WTC11 (cell line): ENCODE data around the gene SLC44A3. TPM values are rescaled to one million over a fixed set of nuclear protein-coding genes. Genes with fewer than 3 reads are reported as not detected.

Source experiments
- ARID4B ChIP-seq: sonication (generic); formaldehyde crosslinking; IDR thresholded peaks from 2 replicates; pipeline ENCODE4 v1.8.0; 2023; ENCODE audit warnings: missing genetic modification reagents, mild to moderate bottlenecking, borderline replicate concordance
- E2F5 ChIP-seq: sonication (generic); formaldehyde crosslinking; IDR thresholded peaks from 2 replicates; pipeline ENCODE4 v1.8.1; 2022; ENCODE audit warnings: mild to moderate bottlenecking, moderate library complexity, missing genetic modification reagents
- ERG ChIP-seq: fragments of 250-450 bp; sonication (Bioruptor Pico); IDR thresholded peaks from 2 replicates; pipeline ENCODE4 v1.8.0; 2021; ENCODE audit warnings: mild to moderate bottlenecking
- FOXJ3 ChIP-seq: sonication (generic); formaldehyde crosslinking; IDR thresholded peaks from 2 replicates; pipeline ENCODE4 v1.9.0; 2021; ENCODE audit warnings: missing genetic modification reagents, mild to moderate bottlenecking, borderline replicate concordance
- FOXP4 ChIP-seq: sonication (generic); formaldehyde crosslinking; IDR thresholded peaks from 2 replicates; pipeline ENCODE4 v1.8.0; 2022; ENCODE audit warnings: mild to moderate bottlenecking, missing genetic modification reagents
- MXD4 ChIP-seq: fragments of 250-450 bp; sonication (Bioruptor Pico); IDR thresholded peaks from 2 replicates; pipeline ENCODE4 v1.8.0; 2021; ENCODE audit warnings: mild to moderate bottlenecking, moderate library complexity, borderline replicate concordance
- NFATC4 ChIP-seq: fragments of 250-450 bp; sonication (Bioruptor Pico); IDR thresholded peaks from 2 replicates; pipeline ENCODE4 v1.9.0; 2021; ENCODE audit warnings: mild to moderate bottlenecking
- NR3C1 ChIP-seq: sonication (generic); formaldehyde crosslinking; conservative IDR thresholded peaks from 2 replicates; pipeline ENCODE4 v1.8.1; 2023; ENCODE audit warnings: low read depth, mild to moderate bottlenecking, missing genetic modification reagents
- OVOL2 ChIP-seq: fragments of 250-450 bp; sonication (Bioruptor Pico); IDR thresholded peaks from 2 replicates; pipeline ENCODE4 v1.9.0; 2021; ENCODE audit warnings: mild to moderate bottlenecking, borderline replicate concordance
- RORB ChIP-seq: fragments of 250-450 bp; sonication (Bioruptor Pico); IDR thresholded peaks from 2 replicates; pipeline ENCODE4 v1.9.0; 2021; ENCODE audit warnings: mild to moderate bottlenecking
- SP1 ChIP-seq: sonication (generic); formaldehyde crosslinking; conservative IDR thresholded peaks from 2 replicates; pipeline ENCODE4 v1.8.1; 2022; ENCODE audit warnings: missing genetic modification reagents
- USF1 ChIP-seq: sonication (generic); formaldehyde crosslinking; IDR thresholded peaks from 2 replicates; pipeline ENCODE4 v1.8.0; 2022; ENCODE audit warnings: mild to moderate bottlenecking, missing genetic modification reagents
- ZNF121 ChIP-seq: sonication (generic); formaldehyde crosslinking; IDR thresholded peaks from 2 replicates; pipeline ENCODE4 v1.8.0; 2023; ENCODE audit warnings: missing genetic modification reagents
- ZNF425 ChIP-seq: fragments of 250-450 bp; sonication (Bioruptor Pico); conservative IDR thresholded peaks from 2 replicates; pipeline ENCODE4 v1.9.0; 2021; ENCODE audit warnings: mild to moderate bottlenecking
- ZNF532 ChIP-seq: fragments of 250-450 bp; sonication (Bioruptor Pico); IDR thresholded peaks from 2 replicates; pipeline ENCODE4 v1.9.0; 2021; ENCODE audit warnings: mild to moderate bottlenecking, borderline replicate concordance
- total RNA-seq: library from RNA; stranded (reverse); gene quantifications from 3 replicates; pipeline ENCODE4 v1.2.3, GENCODE V29; 2021

Gene SLC44A3
- total RNA-seq, 1 experiment from 2014 or later = 4.7 TPM

GRCh38 chr1:94909486-94909885 is 89.3 kb downstream of the SLC44A3 start (continued):
- no peak for TF ChIP-seq ARID4B
- no peak for TF ChIP-seq ZNF532 (CRISPR knock-in tag)
- no peak for TF ChIP-seq RORB (CRISPR knock-in tag)
- no peak for TF ChIP-seq ERG
- TF ChIP-seq E2F5 = no peak
- TF ChIP-seq SP1 (CRISPR knock-in tag) = no peak
- no peak for TF ChIP-seq FOXJ3 (CRISPR knock-in tag)
- no peak for TF ChIP-seq ZNF425 (CRISPR knock-in tag)
- no peak for TF ChIP-seq ZNF121 (CRISPR knock-in tag)
- TF ChIP-seq NFATC4 = no peak
- no peak for TF ChIP-seq MXD4 (CRISPR knock-in tag)
- no peak for TF ChIP-seq FOXP4 (CRISPR knock-in tag)
- no peak for TF ChIP-seq USF1 (CRISPR knock-in tag)
- TF ChIP-seq NR3C1 (CRISPR knock-in tag) = no peak
- TF ChIP-seq OVOL2 = no peak
